Measurements from ENCODE around the gene LATS1. TPM values are rescaled to one million over a fixed set of nuclear protein-coding genes. Genes with fewer than 3 reads are reported as not detected.
A peak's percentile ranks its signal among the peaks of the same experiment; 100 is the strongest.
"Not testable (repeated sequence)": the region's sequence is repeated elsewhere in the genome, so short reads cannot be mapped to it uniquely, and the experiment has no call there.

Gene LATS1
- total RNA-seq, 1 experiment from 2014 or later = 17.7 TPM

GRCh38 chr6:149728499-149729234 is 10.8 kb upstream of the LATS1 start:
- no peak for DNase-seq (ENCODE audit: low spot score)

- DNase-seq (ENCODE audit: low spot score) = no peak
Observed at GRCh38 chr6:149727793-149728498, 10.0 kb upstream of the LATS1 start.

GRCh38 chr6:149725785-149726184 is 7.9 kb upstream of the LATS1 start:
- DNase-seq (ENCODE audit: low spot score) = no peak

- DNase-seq (ENCODE audit: low spot score) = peak; percentile 69
Observed at GRCh38 chr6:149723771-149724417, 6.0 kb upstream of the LATS1 start.

GRCh38 chr6:149723262-149723661 is 5.4 kb upstream of the LATS1 start:
- no peak for DNase-seq (ENCODE audit: low spot score)

GRCh38 chr6:149719531-149719930 is 1.6 kb upstream of the LATS1 start:
- DNase-seq (ENCODE audit: low spot score) = no peak

- no peak for DNase-seq (ENCODE audit: low spot score)
Observed at GRCh38 chr6:149717255-149717587, 680 bp downstream of the LATS1 start.

- peak; percentile 1 for DNase-seq (ENCODE audit: low spot score)
Observed at GRCh38 chr6:149716181-149716963, 1.5 kb downstream of the LATS1 start.

GRCh38 chr6:149714442-149714841 is 3.5 kb downstream of the LATS1 start:
- no peak for DNase-seq (ENCODE audit: low spot score)

- no peak for DNase-seq (ENCODE audit: low spot score)
Observed at GRCh38 chr6:149711711-149712110, 6.2 kb downstream of the LATS1 start.

GRCh38 chr6:149701714-149702113 is 16.2 kb downstream of the LATS1 start:
- no peak for DNase-seq (ENCODE audit: low spot score)

GRCh38 chr6:149699150-149699549 is 18.8 kb downstream of the LATS1 start:
- no peak for DNase-seq (ENCODE audit: low spot score)

GRCh38 chr6:149698175-149698574 is 19.7 kb downstream of the LATS1 start:
- DNase-seq (ENCODE audit: low spot score) = no peak

- DNase-seq (ENCODE audit: low spot score) = peak; percentile 12
Observed at GRCh38 chr6:149696901-149697300, 21.0 kb downstream of the LATS1 start.

- DNase-seq (ENCODE audit: low spot score) = no peak
Observed at GRCh38 chr6:149694921-149695320, 23.0 kb downstream of the LATS1 start.

GRCh38 chr6:149691201-149691600 is 26.7 kb downstream of the LATS1 start:
- no peak for DNase-seq (ENCODE audit: low spot score)

GRCh38 chr6:149686230-149686629 is 31.7 kb downstream of the LATS1 start:
- DNase-seq (ENCODE audit: low spot score) = no peak

- DNase-seq (ENCODE audit: low spot score) = no peak
Observed at GRCh38 chr6:149683256-149683859, 34.5 kb downstream of the LATS1 start.

- not testable (repeated sequence) for DNase-seq (ENCODE audit: low spot score)
Observed at GRCh38 chr6:149681845-149682244, 36.1 kb downstream of the LATS1 start.

GRCh38 chr6:149681209-149681608 is 36.7 kb downstream of the LATS1 start:
- DNase-seq (ENCODE audit: low spot score) = no peak

GRCh38 chr6:149680503-149680902 is 37.4 kb downstream of the LATS1 start:
- no peak for DNase-seq (ENCODE audit: low spot score)

- not testable (repeated sequence) for DNase-seq (ENCODE audit: low spot score)
Observed at GRCh38 chr6:149672265-149672664, 45.6 kb downstream of the LATS1 start.
